Liver (tissue), 9 donors: ENCODE data around the gene OTUB1. TPM values are rescaled to one million over a fixed set of nuclear protein-coding genes. Genes with fewer than 3 reads are reported as not detected.

Source experiments
- DNase-seq: peaks from one replicate; pipeline ENCODE4 v3.0.0-alpha.2; 2017; ENCODE audit warnings: low spot score
- H3K27ac ChIP-seq, 2 donors: one replicate each; pipeline ENCODE4 v1.7.0; 2013; ENCODE audit warnings: inconsistent platforms in 2 of 2, low read length in 2 of 2, control low read depth in 1 of 2, low read depth in 1 of 2, mild to moderate bottlenecking in 1 of 2
- H3K27me3 ChIP-seq, 4 donors: one replicate each; pipeline versions ENCODE4 v1.6.1 to v1.7.0; 2013; ENCODE audit warnings: low read length in 3 of 4, inconsistent platforms in 1 of 4, mild to moderate bottlenecking in 1 of 4, moderate library complexity in 1 of 4; ENCODE audit not compliant: control insufficient read depth in 4 of 4, insufficient read depth in 4 of 4
- H3K36me3 ChIP-seq, 4 donors: one replicate each; pipeline versions ENCODE4 v1.6.1 to v1.7.0; 2013; ENCODE audit warnings: low read length in 3 of 4, mild to moderate bottlenecking in 3 of 4, low read depth in 1 of 4, moderate library complexity in 1 of 4; ENCODE audit not compliant: control insufficient read depth in 4 of 4, insufficient read depth in 3 of 4
- H3K4me1 ChIP-seq, 4 donors: one replicate each; pipeline versions ENCODE4 v1.6.1 to v1.7.0; 2013; ENCODE audit warnings: low read length in 3 of 4, mild to moderate bottlenecking in 3 of 4, moderate library complexity in 1 of 4; ENCODE audit not compliant: control insufficient read depth in 4 of 4, insufficient read depth in 4 of 4
- H3K4me3 ChIP-seq, 3 donors: one replicate each; pipeline versions ENCODE4 v1.6.1 to v1.7.0; 2013; ENCODE audit warnings: low read length in 3 of 3, control low read depth in 1 of 3, low read depth in 1 of 3, mild to moderate bottlenecking in 1 of 3
- H3K9ac ChIP-seq, 2 donors: one replicate each; pipeline ENCODE4 v1.7.0; 2013; ENCODE audit warnings: low read length in 2 of 2, mild to moderate bottlenecking in 2 of 2, moderate library complexity in 2 of 2, control low read depth in 1 of 2, low read depth in 1 of 2
- H3K9me3 ChIP-seq, 4 donors: one replicate each; pipeline versions ENCODE4 v1.6.1 to v1.7.0; 2013; ENCODE audit warnings: low read length in 3 of 4; ENCODE audit not compliant: control insufficient read depth in 4 of 4
- CTCF ChIP-seq: fragments of 150-350 bp; IDR thresholded peaks from 2 replicates; pipeline ENCODE4 v1.5.1; 2017; ENCODE audit warnings: improper control_type of control experiment, low read depth, low read length; ENCODE audit not compliant: missing input control
- EGR1 ChIP-seq, 2 donors: IDR thresholded peaks; 2 replicates each; pipeline ENCODE4 v1.6.1; 2016 to 2018; ENCODE audit warnings: antibody characterized with exemption in 2 of 2, low read depth in 2 of 2
- FOXA1 ChIP-seq: IDR thresholded peaks from 2 replicates; pipeline ENCODE4 v1.6.1; 2016; ENCODE audit warnings: antibody characterized with exemption
- FOXA2 ChIP-seq: IDR thresholded peaks from 2 replicates; pipeline ENCODE4 v1.6.1; 2016; ENCODE audit warnings: antibody characterized with exemption
- GABPA ChIP-seq, 2 donors: IDR thresholded peaks in 1 of 2; conservative IDR thresholded peaks in 1 of 2; 2 replicates each; pipeline ENCODE4 v1.6.1; 2016; ENCODE audit warnings: antibody characterized with exemption in 2 of 2, mild to moderate bottlenecking in 1 of 2, moderate library complexity in 1 of 2
- HNF4A ChIP-seq, 2 donors: conservative IDR thresholded peaks; 2 replicates each; pipeline ENCODE4 v1.6.1; 2016; ENCODE audit warnings: antibody characterized with exemption in 2 of 2, mild to moderate bottlenecking in 2 of 2
- HNF4G ChIP-seq: IDR thresholded peaks from 2 replicates; pipeline ENCODE4 v1.6.1; 2016; ENCODE audit warnings: antibody characterized with exemption
- JUND ChIP-seq, 2 donors: IDR thresholded peaks; 2 replicates each; pipeline ENCODE4 v1.6.1; 2016; ENCODE audit warnings: antibody characterized with exemption in 2 of 2
- MAX ChIP-seq: IDR thresholded peaks from 2 replicates; pipeline ENCODE4 v1.6.1; 2016; ENCODE audit warnings: antibody characterized with exemption
- NR2F2 ChIP-seq: IDR thresholded peaks from 2 replicates; pipeline ENCODE4 v1.6.1; 2016; ENCODE audit warnings: antibody characterized with exemption
- RAD21 ChIP-seq, 2 donors: IDR thresholded peaks; 2 replicates each; pipeline ENCODE4 v1.6.1; 2016; ENCODE audit warnings: antibody characterized with exemption in 2 of 2, mild to moderate bottlenecking in 2 of 2
- REST ChIP-seq: IDR thresholded peaks from 2 replicates; pipeline ENCODE4 v1.6.1; 2016; ENCODE audit warnings: antibody characterized with exemption, mild to moderate bottlenecking
- RXRA ChIP-seq, 2 donors: IDR thresholded peaks; 2 replicates each; pipeline ENCODE4 v1.6.1; 2017 to 2018; ENCODE audit warnings: antibody characterized with exemption in 2 of 2, mild to moderate bottlenecking in 1 of 2
- TAF1 ChIP-seq: conservative IDR thresholded peaks from 2 replicates; pipeline ENCODE4 v1.6.1; 2016; ENCODE audit warnings: antibody characterized with exemption, mild to moderate bottlenecking
- YY1 ChIP-seq: IDR thresholded peaks from 2 replicates; pipeline ENCODE4 v1.6.1; 2016; ENCODE audit warnings: antibody characterized with exemption, mild to moderate bottlenecking
- ZBTB33 ChIP-seq: IDR thresholded peaks from 2 replicates; pipeline ENCODE4 v1.6.1; 2016; ENCODE audit warnings: antibody characterized with exemption
- WGBS: extraction: QIAGEN DNeasy Blood & Tissue Kit; methylation state at CpG from one replicate; pipeline ENCODE4 v1.1.7; 2013; 5-methylcytosine and 5-hydroxymethylcytosine counted together
- polyA plus RNA-seq, 2 donors: library from polyadenylated mRNA; stranded (reverse) in 1 of 2; unstranded in 1 of 2; fragments of 200-250 nt in 1 of 2; fragments of >200 nt in 1 of 2; fragmentation: Nextera tagmentation in 1 of 2; extraction: Ambion mirVana in 1 of 2; gene quantifications; one replicate each; pipeline versions ENCODE4 v1.2.1 to v1.2.3, GENCODE V29; 2013 to 2015
- total RNA-seq, 2 donors: library from RNA; depleted of rRNA; stranded (reverse); fragments of >200 nt; gene quantifications; one replicate each; pipeline ENCODE4 v1.2.3, GENCODE V29; 2014
- donor health status: healthy.
- donor health status: healthy.
- donor health status: healthy.
- donor health status: healthy.
- donor health status: healthy.

OTUB1 gene
- total and polyA plus RNA-seq, 4 donors: 18.8 to 44.6 (median 28.5) TPM

GRCh38 chr11:64011371-64011770, 25.1 kb downstream of the OTUB1 start:
- 92% methylated on average over 8 of the region's 8 CpGs for WGBS
- peaks cover 3 to 15% (median 9%) of the 10 kb centered on the region in 4 donors for H3K4me1 ChIP-seq
- H3K4me3 ChIP-seq: no peak overlapping the region
- no peaks in the 10 kb centered on the region for H3K27me3 ChIP-seq
- TF ChIP-seq TAF1: no peak
- no peak for TF ChIP-seq YY1
- TF ChIP-seq NR2F2: no peak
- TF ChIP-seq HNF4A (conservative IDR thresholded peaks at IDR 0.05): no peak
- TF ChIP-seq ZBTB33: no peak
- TF ChIP-seq EGR1 (IDR thresholded peaks at IDR 0.05; ENCODE audit: low read depth in 2 of 2): no peak
- TF ChIP-seq REST: no peak
- TF ChIP-seq FOXA2: no peak
- no peak for TF ChIP-seq CTCF
- no peak for TF ChIP-seq RAD21 (IDR thresholded peaks at IDR 0.05)
- TF ChIP-seq MAX: no peak
- TF ChIP-seq GABPA (IDR thresholded peaks at IDR 0.05 in 1 of 2, conservative IDR thresholded peaks at IDR 0.05 in 1 of 2): no peak
- TF ChIP-seq RXRA (IDR thresholded peaks at IDR 0.05): no peak
- no peak for TF ChIP-seq FOXA1
- H3K27ac ChIP-seq: no peak overlapping the region
- no peak for DNase-seq
- no peak overlapping the region for H3K9ac ChIP-seq
- H3K9me3 ChIP-seq: no peaks in the 10 kb centered on the region
- H3K36me3 ChIP-seq: no peaks in the 10 kb centered on the region

GRCh38 chr11:64013141-64013896, 27.1 kb downstream of the OTUB1 start:
- Histone ChIP-seq H3K36me3 (no peaks in the 10 kb centered on the region), H3K4me1 (peaks cover 0 to 3% (median 2%) of the 10 kb centered on the region in 4 donors), H3K27ac (no peak overlapping the region), H3K9ac (no peak overlapping the region), H3K4me3 (no peak overlapping the region), H3K27me3 (no peaks in the 10 kb centered on the region), H3K9me3 (no peaks in the 10 kb centered on the region)
- no peak for DNase-seq
- 96% methylated on average over 16 of the region's 16 CpGs for WGBS
- TF ChIP-seq HNF4A (conservative IDR thresholded peaks at IDR 0.05) (no peak), RAD21 (IDR thresholded peaks at IDR 0.05) (no peak), HNF4G (no peak), FOXA1 (no peak), EGR1 (IDR thresholded peaks at IDR 0.05; ENCODE audit: low read depth in 2 of 2) (no peak), JUND (IDR thresholded peaks at IDR 0.05) (no peak), GABPA (IDR thresholded peaks at IDR 0.05 in 1 of 2, conservative IDR thresholded peaks at IDR 0.05 in 1 of 2) (no peak), REST (no peak), CTCF (no peak), MAX (no peak)
